Endothelial cell of hepatic sinusoid (primary cell): Measurements from ENCODE around the gene ACY1.
"Not testable (repeated sequence)": the region's sequence is repeated elsewhere in the genome, so short reads cannot be mapped to it uniquely, and the experiment has no call there.

ENCODE experiments used
- in situ Hi-C: cut with HindIII; loops from 2 replicates; pipeline ENCODE4 v1.10.0; 2017; ENCODE audit warnings: low sequenced_read_pairs

ACY1 gene

GRCh38 chr3:52021489-52022268 lies 38.3 kb downstream of the ACY1 start:
- in situ Hi-C loops, result no loop called here

DNA sequence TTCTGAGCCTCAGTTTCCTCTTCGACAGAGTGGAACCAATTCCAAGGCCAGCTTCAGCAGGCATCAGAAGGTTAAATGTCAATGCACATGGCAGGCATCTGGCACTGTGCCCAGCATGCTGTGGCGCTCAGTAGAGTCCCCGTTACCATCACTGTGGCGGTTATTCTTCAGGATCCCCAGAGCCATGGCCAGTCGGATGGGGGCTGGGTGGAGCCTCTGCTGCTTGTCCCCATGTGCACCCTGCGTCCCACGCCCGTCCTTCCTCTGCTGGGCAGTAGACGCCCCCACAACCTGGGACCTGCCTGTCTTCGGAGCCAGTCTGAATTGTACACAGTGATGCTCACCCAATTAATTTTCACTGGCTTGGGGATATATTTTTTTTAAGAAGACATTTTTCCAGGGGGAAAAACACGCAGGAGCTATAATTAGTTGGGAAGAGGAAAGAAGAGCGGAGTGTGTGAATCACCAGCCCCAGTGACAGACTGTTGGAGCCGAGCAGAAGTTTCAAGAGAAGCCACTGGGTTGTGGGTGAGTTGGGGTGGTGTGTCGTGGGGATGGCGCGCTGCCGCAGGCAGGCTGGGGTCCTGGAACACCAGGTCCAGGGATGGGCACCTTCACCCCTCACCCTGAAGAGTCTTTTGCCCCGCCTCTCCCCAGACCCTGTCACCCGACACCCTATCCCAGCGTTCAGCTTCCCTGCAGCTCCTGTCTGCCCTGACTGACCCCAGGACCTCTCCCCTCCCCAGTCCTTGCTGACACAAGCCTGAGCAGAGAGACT lies 39.2 kb downstream of the ACY1 start:
- in situ Hi-C loops, result no loop called here

DNA sequence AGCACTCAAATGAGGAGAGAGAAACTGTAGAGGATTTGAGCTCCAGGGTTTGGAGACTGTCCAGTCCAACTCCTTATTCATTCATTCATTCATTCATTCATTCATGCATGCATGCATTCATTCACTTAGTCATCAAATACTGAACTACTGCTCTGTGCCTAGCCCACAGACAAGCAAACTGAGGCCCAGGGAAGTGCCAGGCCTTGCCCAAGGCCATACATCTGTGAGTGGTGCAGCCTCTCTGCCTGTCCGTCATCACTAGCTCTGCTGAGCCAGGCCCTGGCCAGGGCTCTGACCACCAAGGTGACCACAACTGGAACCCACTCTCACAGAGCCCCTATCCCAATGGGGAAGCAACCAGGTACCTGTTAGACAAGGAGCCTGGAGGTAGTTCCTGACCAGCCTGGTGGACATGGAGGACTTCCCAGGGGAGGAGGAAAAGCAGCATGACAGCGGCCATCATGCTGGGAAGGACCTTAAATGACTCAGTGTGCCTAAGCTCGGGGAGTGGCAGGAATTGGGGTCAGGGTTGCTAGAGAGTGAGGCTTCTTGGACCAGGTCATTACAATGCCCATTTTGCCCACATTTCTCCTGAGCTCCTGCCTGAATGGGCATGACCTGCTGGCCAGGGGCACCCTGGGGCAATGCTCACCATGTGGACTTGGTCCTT lies 39.9 kb downstream of the ACY1 start:
- in situ Hi-C loops, result no loop called here

- in situ Hi-C loops, result no loop called here
Measured at GRCh38 chr3:52023860-52024764, 40.8 kb downstream of the ACY1 start.

DNA sequence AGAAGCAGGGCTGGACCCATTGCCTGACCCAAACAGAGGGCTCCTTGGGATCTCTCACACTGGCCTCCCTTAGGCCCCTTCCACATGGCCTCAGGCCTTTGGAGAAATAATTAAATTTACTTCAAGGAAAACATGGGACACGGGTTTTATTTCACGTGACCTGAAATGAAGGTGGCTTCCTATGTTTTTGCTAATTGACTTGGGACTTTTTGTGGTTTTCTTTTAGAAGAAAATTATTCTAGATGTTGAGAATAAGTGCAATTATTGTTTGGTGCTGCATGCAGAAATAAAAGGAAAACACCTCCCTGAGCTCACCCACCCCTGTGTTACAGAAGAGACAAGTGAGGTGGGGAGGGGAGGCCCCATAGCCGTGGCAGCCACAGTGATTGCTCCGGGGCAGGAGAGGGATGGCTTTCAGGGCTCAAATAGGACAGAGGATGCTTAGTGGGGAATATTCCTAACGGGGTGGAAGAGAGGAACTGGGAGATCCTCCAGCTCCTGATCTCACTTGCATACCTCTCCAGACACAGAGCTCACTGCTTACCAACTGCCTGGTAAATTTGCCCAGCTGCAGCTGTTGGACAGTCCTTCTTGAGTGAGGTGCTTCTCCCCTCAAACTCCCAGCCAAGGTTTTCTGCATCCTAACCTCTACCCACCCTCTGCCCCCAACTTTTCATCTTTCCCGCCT lies 41.6 kb downstream of the ACY1 start:
- in situ Hi-C loops, result no loop called here

- in situ Hi-C loops, result no loop called here
Measured at GRCh38 chr3:52025453-52025852, 42.1 kb downstream of the ACY1 start.

DNA sequence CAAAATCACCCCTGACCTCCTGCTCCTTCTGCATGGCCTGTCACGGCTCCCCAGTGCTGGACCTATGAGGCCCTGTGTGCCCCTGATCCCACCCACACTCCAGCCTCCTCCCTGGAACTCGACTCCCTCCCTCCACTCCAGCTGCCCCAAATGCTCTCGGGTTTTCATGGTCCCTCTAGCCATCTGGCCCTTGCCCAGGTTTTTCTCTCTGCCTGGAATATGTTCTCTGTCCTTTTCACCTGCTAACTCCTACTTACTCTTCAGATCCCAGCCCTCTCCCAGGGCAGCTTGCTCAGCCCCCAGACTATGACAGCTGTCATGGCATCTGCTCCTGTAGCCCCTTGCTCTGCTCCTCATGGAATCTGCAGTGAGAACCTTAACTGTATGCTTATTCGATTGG lies 42.7 kb downstream of the ACY1 start:
- in situ Hi-C loops, result no loop called here

DNA sequence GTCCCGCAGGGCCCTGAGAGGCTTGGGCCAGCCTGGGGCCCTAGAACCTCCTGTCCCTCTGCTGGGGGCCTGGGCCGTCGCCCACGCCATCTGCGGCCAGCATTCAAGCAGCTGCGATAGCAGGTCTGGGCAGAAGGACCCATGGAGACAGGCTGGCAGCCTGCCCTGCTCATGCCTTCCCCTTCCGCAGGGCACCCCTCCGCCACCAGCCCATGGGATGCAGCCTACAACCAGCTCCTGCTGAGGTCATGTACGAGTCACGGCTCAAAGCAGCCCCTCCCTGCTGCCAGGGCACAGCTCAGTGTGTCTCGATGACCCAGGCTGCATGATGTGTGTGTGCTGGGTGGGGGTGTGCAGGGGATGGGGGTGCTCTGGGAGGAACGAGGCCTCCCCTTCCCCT lies 45.2 kb downstream of the ACY1 start:
- in situ Hi-C loops, result no loop called here

DNA sequence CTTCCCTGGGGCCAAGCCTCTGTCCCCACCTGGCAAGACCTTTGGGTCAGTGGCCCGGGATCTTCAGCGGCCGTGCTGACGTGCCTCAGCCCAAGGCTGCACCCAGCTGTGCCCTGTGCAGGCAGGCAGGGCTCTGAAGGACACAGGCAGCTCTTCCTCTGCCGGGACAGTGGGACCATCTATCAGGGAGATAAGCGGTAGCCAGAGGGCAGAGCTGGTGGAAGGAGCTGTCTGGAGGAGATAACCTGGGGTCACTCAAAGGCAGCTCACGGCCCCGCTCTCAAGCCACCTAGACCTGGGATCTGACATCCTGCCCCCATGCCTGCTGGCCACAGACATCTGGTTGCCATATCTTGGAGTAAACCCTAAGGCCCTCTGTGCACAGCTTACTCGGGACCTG lies 45.7 kb downstream of the ACY1 start:
- in situ Hi-C loops, result no loop called here

DNA sequence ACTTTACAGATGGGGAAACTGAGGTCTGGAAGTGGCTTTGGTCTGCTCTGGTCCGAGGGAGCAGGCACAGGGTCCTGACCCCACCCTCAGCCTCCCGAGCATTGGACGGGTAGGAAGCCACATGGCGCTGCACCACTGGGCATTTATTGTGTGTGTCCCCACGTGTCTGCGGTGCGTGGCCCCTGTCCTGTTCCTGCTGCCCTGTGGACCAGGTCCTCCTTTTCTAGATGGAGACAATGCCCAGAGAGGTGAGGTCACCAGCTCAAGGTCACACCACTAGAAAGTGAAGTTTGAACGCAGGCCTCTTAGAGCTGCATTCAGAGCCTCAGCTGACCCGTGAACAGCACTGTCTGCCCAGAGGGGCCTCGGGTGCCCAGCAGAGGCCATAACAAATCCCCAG lies 46.2 kb downstream of the ACY1 start:
- in situ Hi-C loops, result no loop called here

- in situ Hi-C loops, result no loop called here
Measured at GRCh38 chr3:52030714-52031310, 47.5 kb downstream of the ACY1 start.

- in situ Hi-C loops, result no loop called here
Measured at GRCh38 chr3:52031896-52032295, 48.6 kb downstream of the ACY1 start.

DNA sequence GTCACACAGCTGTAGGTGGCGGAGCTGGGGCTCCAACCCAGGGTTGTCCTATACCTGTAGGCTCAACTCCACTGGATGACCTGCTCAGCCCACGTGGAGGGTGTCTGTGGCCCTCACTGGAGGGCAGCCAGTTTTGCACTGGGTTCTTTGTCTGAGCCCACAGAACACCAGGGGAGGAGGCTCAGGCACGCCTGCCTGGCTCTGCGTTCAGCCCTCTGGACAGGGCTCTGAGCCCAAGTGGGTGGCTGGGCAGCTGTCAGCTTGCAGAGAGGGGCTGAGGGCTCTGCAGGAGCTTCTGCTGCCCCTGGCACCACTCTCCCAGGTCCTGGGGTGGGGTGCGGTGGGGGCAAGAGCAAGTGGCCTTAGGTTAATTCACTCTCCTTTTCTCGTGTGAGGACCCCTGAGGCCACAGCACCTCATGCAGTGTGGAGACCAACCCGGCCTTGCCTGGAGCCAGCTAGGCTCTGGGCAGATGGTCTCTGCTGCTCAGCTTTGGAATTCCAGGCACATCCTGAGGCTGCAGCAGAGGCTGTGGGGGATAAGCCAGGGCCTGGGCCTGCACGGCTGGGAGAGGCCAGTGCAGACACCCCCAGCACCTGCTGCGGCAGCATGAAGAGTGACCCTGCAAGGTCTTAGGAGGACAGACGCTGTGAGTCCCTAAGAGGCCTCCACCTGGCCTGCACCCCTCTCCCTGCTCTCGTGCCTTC lies 49.5 kb downstream of the ACY1 start:
- in situ Hi-C loops, result no loop called here

DNA sequence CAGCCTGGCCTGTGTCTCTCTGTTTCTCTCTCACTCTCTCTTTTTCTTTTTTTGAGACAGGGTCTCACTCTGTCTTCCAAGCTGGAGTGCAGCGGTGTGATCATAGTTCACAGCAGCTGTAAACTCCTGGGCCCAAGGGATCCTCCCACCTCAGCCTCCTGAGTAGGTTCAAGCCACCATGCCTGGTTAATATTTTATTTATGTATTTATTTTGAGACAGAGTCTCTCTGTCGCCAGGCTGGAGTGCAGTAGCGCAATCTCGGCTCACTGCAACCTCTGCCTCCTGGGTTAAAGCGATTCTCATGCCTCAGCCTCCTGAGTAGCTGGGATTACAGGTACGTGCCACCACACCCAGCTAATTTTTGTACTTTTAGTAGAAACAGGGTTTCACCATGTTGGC lies 50.4 kb downstream of the ACY1 start:
- in situ Hi-C loops, result not testable (repeated sequence)

GRCh38 chr3:52034212-52034611 lies 50.9 kb downstream of the ACY1 start:
- in situ Hi-C loops, result no loop called here

DNA sequence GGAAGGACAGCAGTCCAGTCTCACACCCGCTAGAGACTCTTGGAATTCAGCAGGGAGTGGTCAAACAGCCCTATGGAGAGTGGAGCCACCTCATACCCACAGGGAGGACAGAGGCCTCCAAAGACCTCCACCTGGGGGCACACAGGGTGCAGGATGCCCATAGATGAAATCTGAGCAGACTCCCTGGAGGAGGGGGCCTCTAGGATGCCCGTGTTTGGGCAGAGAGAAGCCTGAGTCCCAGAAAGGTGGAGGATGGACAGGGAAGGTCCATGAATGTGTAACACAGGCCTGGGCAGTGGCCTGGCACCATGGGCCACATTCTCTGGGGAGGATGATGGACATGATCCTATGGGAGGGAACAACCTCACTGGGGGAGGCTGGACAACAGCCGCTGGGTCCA lies 51.3 kb downstream of the ACY1 start:
- in situ Hi-C loops, result no loop called here

DNA sequence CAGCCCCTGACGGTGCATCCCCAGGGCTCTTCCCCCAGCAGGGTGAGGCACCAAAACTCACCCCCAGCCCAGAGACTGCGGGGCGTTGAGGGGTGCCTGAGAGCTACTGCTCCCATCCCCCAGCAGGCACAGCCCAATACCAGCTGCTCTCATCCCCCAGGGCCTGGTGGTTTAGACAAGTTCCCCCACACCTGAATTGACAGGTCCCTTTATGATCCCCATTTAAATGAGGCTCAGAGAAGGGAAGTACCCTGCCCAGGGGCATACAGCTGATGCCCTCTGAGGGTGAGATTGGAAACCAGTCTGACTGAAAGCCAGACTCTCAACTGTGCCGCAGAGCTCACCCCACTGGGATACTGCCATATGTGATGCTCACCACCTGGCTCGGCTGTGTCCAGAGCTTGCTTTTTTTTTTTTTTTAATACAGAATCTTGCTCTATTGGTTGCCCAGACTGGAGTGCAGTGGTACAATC lies 52.9 kb downstream of the ACY1 start:
- in situ Hi-C loops, result no loop called here

DNA sequence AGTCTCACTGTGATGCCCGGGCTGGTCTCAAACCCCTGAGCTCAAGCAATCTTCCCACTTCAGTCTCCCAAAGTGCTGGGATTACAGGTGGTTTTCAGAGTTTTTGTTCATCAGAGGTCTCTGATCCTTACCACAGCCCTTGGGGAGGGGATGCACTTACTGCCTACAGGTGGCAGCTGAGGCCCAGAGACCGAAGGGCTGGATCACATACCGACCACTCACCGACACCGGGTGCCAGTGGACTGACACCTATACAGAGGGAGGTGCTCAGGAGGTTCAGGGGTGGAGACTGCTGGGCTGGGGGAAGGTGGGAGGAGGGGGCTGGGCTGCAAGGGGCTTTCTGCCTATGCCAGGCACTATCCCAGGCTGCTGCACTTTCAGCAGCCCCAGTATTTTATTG lies 53.5 kb downstream of the ACY1 start:
- in situ Hi-C loops, result no loop called here

- in situ Hi-C loops, result no loop called here
Measured at GRCh38 chr3:52037291-52037690, 54.0 kb downstream of the ACY1 start.
